GM13977 (cell line): ENCODE data around the gene SLX1A.
"Not testable (repeated sequence)": the region's sequence is repeated elsewhere in the genome, so short reads cannot be mapped to it uniquely, and the experiment has no call there.

Experiments used
- DNase-seq: peaks from one replicate; pipeline ENCODE4 v3.0.0; 2012; ENCODE audit warnings: low spot score
- CTCF ChIP-seq: IDR thresholded peaks from 2 replicates; pipeline ENCODE4 v1.5.1; 2012; ENCODE audit warnings: mild to moderate bottlenecking, control low read depth; ENCODE audit not compliant: insufficient read depth; ENCODE audit errors: extremely low read depth, missing control alignments
- in situ Hi-C: fragments of 300-500 bp; cut with MboI; formaldehyde crosslinking; loops from one replicate; pipeline ENCODE4 v1.12.0; 2022; ENCODE audit warnings: low sequenced_read_pairs, low pct_unique_long_range_greater_than_20kb, mixed read lengths, inconsistent platforms; ENCODE audit not compliant: unreplicated experiment

SLX1A gene

DNA sequence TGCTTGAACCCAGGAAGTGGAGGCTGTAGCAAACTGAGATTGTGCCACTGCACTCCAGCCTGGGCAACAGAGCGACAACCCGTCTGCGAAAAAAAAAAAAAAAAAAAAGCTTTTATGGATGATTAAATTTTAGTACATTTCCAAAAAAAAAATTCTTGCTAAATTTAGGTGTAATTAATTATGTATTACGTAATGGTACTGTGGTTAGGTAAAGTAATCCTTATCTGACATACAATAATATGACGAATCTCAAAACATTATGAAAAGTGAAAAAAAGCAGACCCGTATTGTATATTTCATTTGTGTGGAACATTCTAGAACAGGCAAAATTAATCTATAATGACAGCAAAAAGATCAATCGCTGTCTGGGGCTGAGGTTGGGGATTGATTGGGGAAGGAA lies 20.6 kb upstream of the SLX1A start:
- DNase-seq, result no peak
- in situ Hi-C loops, result no loop called here
- no peak for TF ChIP-seq CTCF

DNA sequence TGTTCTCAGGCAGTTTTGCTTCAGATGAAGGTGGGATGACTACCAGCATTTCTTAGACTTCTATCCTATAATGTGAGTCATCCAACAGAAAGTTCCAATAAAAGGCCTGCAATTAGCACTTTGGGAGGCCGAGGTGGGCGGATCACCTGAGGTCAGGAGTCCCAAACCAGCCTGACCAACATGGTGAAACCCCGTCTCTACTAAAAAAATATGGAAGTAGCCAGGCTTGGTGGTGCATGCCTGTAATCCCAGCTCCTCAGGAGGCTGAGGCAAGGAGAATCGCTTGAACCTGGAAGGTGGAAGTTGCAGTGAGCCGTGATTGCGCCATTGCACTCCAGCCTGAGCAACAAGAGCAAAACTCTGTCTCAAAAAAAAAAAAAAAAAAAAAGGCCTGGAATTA lies 16.8 kb upstream of the SLX1A start:
- in situ Hi-C loops, DNase-seq: not testable (repeated sequence)

DNA sequence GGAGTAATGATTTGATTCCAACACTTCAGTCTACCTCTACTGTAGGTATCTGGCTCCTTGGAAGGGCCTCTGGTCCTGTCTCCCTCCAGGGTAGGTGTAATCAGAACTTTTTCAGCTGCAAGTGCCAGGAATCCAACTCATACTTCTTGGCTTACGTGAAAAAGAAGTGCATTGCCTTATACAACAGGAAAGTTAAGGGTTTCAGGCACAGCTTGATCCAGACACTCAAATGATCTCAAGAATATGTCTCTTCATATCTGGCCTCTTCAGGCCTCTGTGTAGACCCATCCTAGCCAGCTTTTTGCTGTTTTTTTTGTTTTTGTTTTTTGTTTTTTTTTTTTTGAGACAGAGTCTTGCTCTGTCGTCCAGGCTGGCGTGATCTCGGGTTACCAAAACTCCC lies 14.5 kb upstream of the SLX1A start:
- no peak for DNase-seq
- in situ Hi-C loops, result no loop called here
- TF ChIP-seq CTCF, result no peak

GRCh38 chr16:30179931-30180330 lies 13.7 kb upstream of the SLX1A start:
- in situ Hi-C loops, result no loop called here
- no peak for TF ChIP-seq CTCF
- no peak for DNase-seq

DNA sequence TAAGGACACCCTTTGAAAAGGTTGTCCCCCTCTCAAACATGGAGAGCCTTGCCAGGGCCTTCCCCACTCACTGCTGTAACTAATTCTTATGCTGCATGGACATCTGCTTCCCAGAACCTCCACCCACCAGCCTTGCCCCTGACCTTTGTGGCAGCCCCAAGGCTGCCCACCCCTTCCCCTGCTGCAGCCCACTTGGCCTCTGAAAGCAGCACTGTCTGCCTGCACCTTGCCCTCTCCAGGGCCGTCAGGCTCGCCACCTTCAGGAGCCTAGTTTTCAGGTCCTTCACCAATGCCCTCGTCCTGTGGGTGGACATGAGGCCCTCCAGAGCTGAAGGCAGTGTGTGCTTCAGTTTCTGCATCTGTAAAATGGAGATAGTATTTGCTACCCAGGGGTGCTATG lies 12.9 kb upstream of the SLX1A start:
- TF ChIP-seq CTCF, result no peak
- no peak for DNase-seq
- in situ Hi-C loops, result no loop called here

GRCh38 chr16:30183233-30184095 lies 10.2 kb upstream of the SLX1A start, which contains the start of gene CORO1A:
CORO1A (plus strand) TSS chr16:30183602; CDS start chr16:30185210, 1,608 bp downstream.
- DNase-seq, result peak; percentile 90
- in situ Hi-C loops, result no loop called here
- no peak for TF ChIP-seq CTCF

DNA sequence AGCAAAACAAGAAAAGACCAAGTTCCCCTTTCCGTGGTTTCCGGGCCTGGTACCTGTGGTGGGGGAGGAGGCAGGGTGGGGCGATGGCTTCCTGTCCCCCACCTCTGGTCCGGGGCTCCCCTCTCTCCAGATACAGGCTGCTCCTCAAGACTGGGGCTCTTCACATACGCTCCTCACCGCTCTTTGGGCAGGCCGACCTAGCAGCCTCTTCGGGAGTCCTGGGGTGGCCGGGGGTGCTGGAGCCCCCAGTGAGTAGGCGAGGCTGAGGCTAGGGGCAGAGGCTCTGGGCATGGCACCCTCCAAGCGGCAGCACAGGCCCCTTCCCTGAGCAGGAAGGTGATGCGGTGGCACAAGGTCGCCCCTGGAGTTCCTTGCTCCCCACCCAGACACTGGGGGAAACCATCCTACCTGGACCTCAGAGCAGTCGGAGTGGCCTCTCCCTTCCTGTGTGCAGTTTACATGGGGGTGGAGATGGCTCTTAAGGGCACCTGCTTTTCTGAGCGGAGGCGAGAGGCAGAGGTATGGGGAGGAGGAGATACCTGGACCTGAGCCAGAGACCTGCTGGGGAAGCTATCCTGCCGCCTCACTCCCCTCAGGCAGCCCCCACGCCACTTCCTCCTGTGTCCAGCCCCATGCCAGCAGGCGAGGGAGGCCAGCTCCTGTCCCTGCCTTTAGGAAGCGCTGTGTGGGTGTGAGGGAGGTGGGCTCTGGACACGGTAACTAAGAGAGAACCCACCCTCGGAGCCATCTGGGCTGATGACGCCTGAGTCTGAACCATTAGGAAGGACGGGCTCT lies 9.4 kb upstream of the SLX1A start:
- in situ Hi-C loops, result no loop called here
- DNase-seq, result peak; percentile 81
- TF ChIP-seq CTCF, result no peak
